ENCODE measurements around the gene PRSS33.

The PRSS33 gene

GRCh38 chr16:2820836-2821486 lies 33.6 kb upstream of the PRSS33 start:
- no peak for DNase-seq

- no peak for DNase-seq
Measured at GRCh38 chr16:2819939-2820835, 32.8 kb upstream of the PRSS33 start.

GRCh38 chr16:2819179-2819938 lies 32.0 kb upstream of the PRSS33 start:
- DNase-seq, result no peak

GRCh38 chr16:2818272-2818876 lies 31.0 kb upstream of the PRSS33 start:
- no peak for DNase-seq

GRCh38 chr16:2817340-2818271 lies 30.2 kb upstream of the PRSS33 start:
- no peak for DNase-seq

- no peak for DNase-seq
Measured at GRCh38 chr16:2816751-2817339, 29.5 kb upstream of the PRSS33 start, which contains the start of gene PRSS21. PRSS21 (plus strand) TSS chr16:2817237; CDS start chr16:2817269, 32 bp downstream.

- DNase-seq, result no peak
Measured at GRCh38 chr16:2815299-2815771, 28.0 kb upstream of the PRSS33 start.

- no peak for DNase-seq
Measured at GRCh38 chr16:2814551-2815298, 27.4 kb upstream of the PRSS33 start.

- DNase-seq, result no peak
Measured at GRCh38 chr16:2813771-2814221, 26.4 kb upstream of the PRSS33 start.

GRCh38 chr16:2811703-2812471 lies 24.5 kb upstream of the PRSS33 start:
- no peak for DNase-seq

GRCh38 chr16:2810651-2811050 lies 23.3 kb upstream of the PRSS33 start:
- no peak for DNase-seq

- no peak for DNase-seq
Measured at GRCh38 chr16:2809149-2809760, 21.9 kb upstream of the PRSS33 start.

- no peak for DNase-seq
Measured at GRCh38 chr16:2808181-2808580, 20.8 kb upstream of the PRSS33 start.

- no peak for DNase-seq
Measured at GRCh38 chr16:2806286-2806685, 18.9 kb upstream of the PRSS33 start.

GRCh38 chr16:2804728-2805127 lies 17.4 kb upstream of the PRSS33 start:
- no peak for DNase-seq

- DNase-seq, result no peak
Measured at GRCh38 chr16:2803545-2804195, 16.3 kb upstream of the PRSS33 start.

- no peak for DNase-seq
Measured at GRCh38 chr16:2799859-2800226, 12.5 kb upstream of the PRSS33 start.

GRCh38 chr16:2799205-2799858 lies 12.0 kb upstream of the PRSS33 start:
- DNase-seq, result no peak

Measured in NCI-H510A treated with DMSO at 0.1 percent for 48 hours (cell line).